OCI-LY3 (cell line): Measurements from ENCODE around the gene ZNF425.

Source experiments
- H2AFZ ChIP-seq: fragments of 200-600, 300-600 bp; shearing (Covaris generic); 2 replicates; pipeline ENCODE4 v1.6.0; 2014; ENCODE audit warnings: antibody characterized with exemption, low read depth, low read length
- H3K27ac ChIP-seq: fragments of 200-600, 300-600 bp; sonication (generic); 2 replicates; pipeline ENCODE4 v1.5.1; 2014; ENCODE audit warnings: mild to moderate bottlenecking, low read length, moderate library complexity, mixed read lengths
- H3K27me3 ChIP-seq: fragments of 200-600, 300-600 bp; sonication (generic); 2 replicates; pipeline ENCODE4 v1.6.1; 2014; ENCODE audit warnings: low read depth, low read length, mixed read lengths
- H3K36me3 ChIP-seq: fragments of 200-600, 300-600 bp; sonication (generic); replicated peaks from 2 replicates; pipeline ENCODE3; 2014; ENCODE audit warnings: low read depth, low read length, mixed read lengths
- H3K4me1 ChIP-seq: fragments of 300-600, 200-600 bp; sonication (generic); 2 replicates; pipeline ENCODE4 v1.6.1; 2014; ENCODE audit warnings: low read length, mixed read lengths
- H3K4me2 ChIP-seq: fragments of 200-600, 300-600 bp; sonication (generic); 2 replicates; pipeline ENCODE4 v1.6.1; 2014; ENCODE audit warnings: low read length, mixed read lengths
- H3K4me3 ChIP-seq: fragments of 300-600, 200-600 bp; sonication (generic); 2 replicates; pipeline ENCODE4 v1.5.1; 2014; ENCODE audit warnings: antibody characterized with exemption, mild to moderate bottlenecking, low read length, moderate library complexity
- H3K79me2 ChIP-seq: fragments of 300-600, 200-600 bp; shearing (Covaris generic); 2 replicates; pipeline ENCODE4 v1.6.1; 2014; ENCODE audit warnings: mild to moderate bottlenecking, low read length, mixed read lengths
- H3K9ac ChIP-seq: fragments of 300-600, 200-600 bp; shearing (Covaris generic); 2 replicates; pipeline ENCODE4 v1.6.0; 2014; ENCODE audit warnings: mild to moderate bottlenecking, low read length, moderate library complexity
- H3K9me3 ChIP-seq: fragments of 200-600, 300-600 bp; shearing (Covaris generic); 2 replicates; pipeline ENCODE4 v1.6.1; 2014; ENCODE audit warnings: low read length, mixed read lengths; ENCODE audit not compliant: insufficient read depth
- H4K20me1 ChIP-seq: fragments of 200-600, 300-600 bp; sonication (generic); 2 replicates; pipeline ENCODE4 v1.6.1; 2016; ENCODE audit warnings: low read length, mixed read lengths; ENCODE audit not compliant: insufficient read depth
- EZH2phosphoT487 ChIP-seq: fragments of 200-600 bp; shearing (Covaris generic); IDR thresholded peaks from 2 replicates; pipeline ENCODE4 v1.6.1; 2018; ENCODE audit warnings: antibody characterized with exemption, mixed run types, low read depth
- TF ChIP-seq, protein P1 (sequence below): fragments of 200-600, 300-600 bp; sonication (generic); IDR thresholded peaks from 2 replicates; pipeline ENCODE4 v1.5.1; 2014; ENCODE audit warnings: antibody characterized with exemption, low read length, low read depth

ZNF425 gene

DNA sequence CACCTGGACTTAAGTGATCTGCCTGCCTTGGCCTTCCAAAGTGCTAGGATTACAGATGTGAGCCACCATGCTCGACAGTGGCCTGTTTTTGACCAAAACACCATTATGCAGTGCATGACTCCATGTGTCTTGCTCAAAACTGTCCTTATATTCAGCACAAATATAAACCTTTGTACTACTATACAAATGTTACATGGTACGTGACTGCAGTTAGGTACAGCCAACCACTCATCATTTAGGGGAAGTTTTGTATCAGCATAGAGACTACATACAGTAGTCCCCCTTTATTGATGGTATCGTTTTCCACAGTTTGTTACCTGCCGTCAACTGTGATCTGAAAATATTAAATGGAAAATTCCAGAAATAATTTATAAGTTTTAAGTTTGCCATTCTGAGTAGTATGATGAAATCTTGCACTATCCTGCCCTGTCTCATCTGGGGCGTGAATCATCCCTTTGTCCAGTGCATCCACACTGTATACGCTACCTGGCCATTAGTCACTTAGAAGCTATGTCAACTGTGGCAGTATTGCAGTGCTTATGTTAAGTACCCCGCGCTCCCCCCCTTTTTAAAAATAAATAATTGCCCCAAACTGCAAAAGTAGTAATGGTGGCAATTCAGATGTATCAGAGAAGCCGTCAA lies 45.9 kb upstream of the ZNF425 start:
- peaks cover 33% of the 10 kb centered on the region for H3K36me3 ChIP-seq
- no peak overlapping the region for H2AFZ ChIP-seq
- no peaks in the 10 kb centered on the region for H4K20me1 ChIP-seq
- no peaks in the 10 kb centered on the region for H3K4me1 ChIP-seq
- no peak overlapping the region for H3K4me2 ChIP-seq
- no peak overlapping the region for H3K27ac ChIP-seq
- no peaks in the 10 kb centered on the region for H3K27me3 ChIP-seq
- no peaks in the 10 kb centered on the region for H3K79me2 ChIP-seq
- H3K9ac ChIP-seq, result no peak overlapping the region
- H3K9me3 ChIP-seq, result no peaks in the 10 kb centered on the region
- H3K4me3 ChIP-seq, result no peak overlapping the region
- TF ChIP-seq EZH2phosphoT487, result no peak
- TF ChIP-seq, protein P1, sequence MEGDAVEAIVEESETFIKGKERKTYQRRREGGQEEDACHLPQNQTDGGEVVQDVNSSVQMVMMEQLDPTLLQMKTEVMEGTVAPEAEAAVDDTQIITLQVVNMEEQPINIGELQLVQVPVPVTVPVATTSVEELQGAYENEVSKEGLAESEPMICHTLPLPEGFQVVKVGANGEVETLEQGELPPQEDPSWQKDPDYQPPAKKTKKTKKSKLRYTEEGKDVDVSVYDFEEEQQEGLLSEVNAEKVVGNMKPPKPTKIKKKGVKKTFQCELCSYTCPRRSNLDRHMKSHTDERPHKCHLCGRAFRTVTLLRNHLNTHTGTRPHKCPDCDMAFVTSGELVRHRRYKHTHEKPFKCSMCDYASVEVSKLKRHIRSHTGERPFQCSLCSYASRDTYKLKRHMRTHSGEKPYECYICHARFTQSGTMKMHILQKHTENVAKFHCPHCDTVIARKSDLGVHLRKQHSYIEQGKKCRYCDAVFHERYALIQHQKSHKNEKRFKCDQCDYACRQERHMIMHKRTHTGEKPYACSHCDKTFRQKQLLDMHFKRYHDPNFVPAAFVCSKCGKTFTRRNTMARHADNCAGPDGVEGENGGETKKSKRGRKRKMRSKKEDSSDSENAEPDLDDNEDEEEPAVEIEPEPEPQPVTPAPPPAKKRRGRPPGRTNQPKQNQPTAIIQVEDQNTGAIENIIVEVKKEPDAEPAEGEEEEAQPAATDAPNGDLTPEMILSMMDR, result no peak

DNA sequence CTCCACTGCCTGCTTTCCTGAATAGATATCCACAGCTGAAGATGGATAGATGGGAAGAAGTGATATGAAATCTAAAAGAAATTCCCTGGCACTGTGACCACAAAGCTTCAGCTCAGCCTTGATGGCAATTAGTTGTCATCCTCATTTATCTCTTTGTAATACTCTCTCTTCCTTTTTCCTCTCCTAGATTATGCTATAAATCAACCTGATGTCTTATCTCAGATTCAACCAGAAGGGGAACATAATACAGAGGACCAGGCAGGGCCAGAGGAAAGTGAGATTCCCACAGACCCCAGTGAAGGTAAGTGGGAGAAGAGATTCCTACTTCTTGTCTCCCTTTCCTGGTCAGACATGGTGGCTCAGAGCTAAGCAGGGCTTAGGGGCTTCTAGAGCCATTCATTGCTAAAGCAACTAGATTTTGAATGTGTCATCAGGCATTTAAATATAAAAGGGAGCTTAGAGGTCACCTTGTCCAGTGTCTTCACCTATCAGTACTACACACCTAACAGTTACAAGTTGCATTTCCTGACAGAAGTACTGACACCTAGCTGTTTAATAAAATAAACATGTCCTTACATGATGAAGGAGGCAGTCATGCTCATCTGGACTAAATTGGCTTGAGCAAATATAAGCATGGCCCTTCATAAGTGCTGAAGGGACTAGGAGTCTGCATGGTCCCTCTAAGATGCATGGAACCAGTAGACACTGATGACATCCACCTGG lies 40.7 kb upstream of the ZNF425 start:
- H2AFZ ChIP-seq, result no peak overlapping the region
- no peak overlapping the region for H3K9ac ChIP-seq
- H3K4me2 ChIP-seq, result no peak overlapping the region
- no peaks in the 10 kb centered on the region for H3K79me2 ChIP-seq
- no peaks in the 10 kb centered on the region for H3K27me3 ChIP-seq
- H3K4me1 ChIP-seq, result no peaks in the 10 kb centered on the region
- no peak overlapping the region for H3K27ac ChIP-seq
- no peaks in the 10 kb centered on the region for H3K9me3 ChIP-seq
- H3K4me3 ChIP-seq, result no peak overlapping the region
- H4K20me1 ChIP-seq, result no peaks in the 10 kb centered on the region
- peaks cover 27% of the 10 kb centered on the region for H3K36me3 ChIP-seq
- TF ChIP-seq EZH2phosphoT487, result no peak
- TF ChIP-seq, protein P1, result no peak

DNA sequence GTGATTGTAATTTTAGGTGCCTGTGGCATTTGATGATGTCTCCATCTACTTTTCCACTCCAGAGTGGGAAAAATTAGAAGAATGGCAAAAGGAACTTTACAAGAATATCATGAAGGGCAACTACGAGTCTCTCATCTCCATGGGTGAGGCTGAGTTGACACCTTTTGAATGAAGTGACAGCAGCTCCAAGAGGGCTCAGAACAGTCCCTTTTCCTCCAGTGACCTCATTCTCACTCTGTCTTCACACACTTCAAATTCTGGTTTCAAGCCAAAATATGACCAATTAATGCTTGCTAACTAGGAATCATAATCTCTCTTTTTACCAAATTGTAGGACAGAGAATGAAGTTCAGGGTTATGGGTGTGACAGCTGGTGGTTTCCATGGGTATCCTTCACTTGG lies 40.0 kb upstream of the ZNF425 start:
- H3K79me2 ChIP-seq, result no peaks in the 10 kb centered on the region
- peaks cover 29% of the 10 kb centered on the region for H3K36me3 ChIP-seq
- H4K20me1 ChIP-seq, result no peaks in the 10 kb centered on the region
- no peaks in the 10 kb centered on the region for H3K9me3 ChIP-seq
- no peak overlapping the region for H3K27ac ChIP-seq
- H3K27me3 ChIP-seq, result no peaks in the 10 kb centered on the region
- TF ChIP-seq, protein P1, result no peak
- TF ChIP-seq EZH2phosphoT487, result no peak
- H3K4me1 ChIP-seq, result no peaks in the 10 kb centered on the region
- no peak overlapping the region for H3K4me3 ChIP-seq
- H3K9ac ChIP-seq, result no peak overlapping the region
- H3K4me2 ChIP-seq, result no peak overlapping the region
- H2AFZ ChIP-seq, result no peak overlapping the region

DNA sequence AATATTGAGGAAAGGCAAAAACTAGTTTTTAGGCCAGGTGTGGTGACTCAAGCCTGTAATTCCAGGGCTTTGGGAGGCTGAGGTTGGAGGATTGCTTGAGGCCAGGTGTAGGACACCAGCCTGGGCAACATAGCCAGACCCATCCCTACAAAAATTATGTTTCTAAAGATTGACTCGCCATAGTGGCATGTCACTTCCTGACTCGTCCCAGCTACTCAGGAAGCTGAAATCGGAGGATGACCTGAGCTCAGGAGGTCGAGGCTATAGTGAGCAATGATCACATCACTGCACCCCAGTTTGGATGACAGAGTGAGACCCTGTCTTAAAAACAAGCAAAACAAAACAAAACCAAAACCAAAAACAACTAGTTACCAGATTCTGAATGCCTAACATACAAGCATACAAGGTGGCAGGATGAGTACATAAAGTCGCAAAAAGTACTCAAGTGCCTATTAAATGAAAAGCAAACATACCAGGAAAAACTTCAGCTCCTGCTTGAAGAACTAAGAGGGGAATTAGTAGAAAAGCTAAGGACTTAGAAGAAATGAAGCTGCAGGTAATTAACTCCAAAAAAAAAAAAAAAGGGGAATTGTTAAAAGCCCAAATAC lies 35.2 kb upstream of the ZNF425 start:
- Histone ChIP-seq H4K20me1 (no peaks in the 10 kb centered on the region), H3K27ac (no peak overlapping the region), H3K9ac (no peak overlapping the region), H3K79me2 (peaks cover 24% of the 10 kb centered on the region), H2AFZ (no peak overlapping the region), H3K9me3 (no peaks in the 10 kb centered on the region), H3K4me2 (no peak overlapping the region), H3K27me3 (no peaks in the 10 kb centered on the region), H3K4me1 (no peaks in the 10 kb centered on the region), H3K36me3 (peaks cover 19% of the 10 kb centered on the region), H3K4me3 (no peak overlapping the region)
- TF ChIP-seq EZH2phosphoT487, result no peak
- TF ChIP-seq, protein P1, result no peak
